D721Med (cell line): ENCODE results near the gene SOWAHB.

ENCODE experiments used
- DNase-seq: peaks from one replicate; pipeline ENCODE4 v3.0.0; 2011; ENCODE audit warnings: low spot score; ENCODE audit not compliant: insufficient read length
- FAIRE-seq: peaks from 2 replicates; lab custom pipeline; 2011; peaks lifted over from hg19 to GRCh38; lab: Jason Lieb, UNC
- TF ChIP-seq, protein P1 (sequence below): IDR thresholded peaks from 2 replicates; pipeline ENCODE4 v1.5.1; 2012; ENCODE audit warnings: mild to moderate bottlenecking, control low read depth; ENCODE audit not compliant: insufficient read depth; ENCODE audit errors: missing control alignments

The SOWAHB gene

DNA sequence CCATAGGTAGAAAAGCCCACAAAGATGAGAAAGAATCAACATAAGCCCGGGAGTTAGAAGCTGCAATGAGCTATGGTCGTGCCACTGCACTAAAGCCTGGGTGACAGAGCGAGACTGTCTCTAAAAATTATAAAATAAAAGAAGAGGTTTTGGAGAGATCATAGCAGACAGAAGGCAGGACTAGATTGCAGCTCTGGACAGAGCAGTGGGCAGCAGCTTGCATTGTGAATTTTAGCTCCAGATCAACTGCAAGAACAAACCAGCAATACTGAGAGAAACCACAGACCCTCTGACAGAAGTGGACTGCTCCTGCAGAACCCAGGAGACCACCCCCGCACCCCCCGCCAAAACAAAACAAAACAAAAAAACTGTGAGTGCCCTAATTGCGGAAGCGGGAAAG, 30.6 kb downstream of the SOWAHB start:
- TF ChIP-seq, protein P1, sequence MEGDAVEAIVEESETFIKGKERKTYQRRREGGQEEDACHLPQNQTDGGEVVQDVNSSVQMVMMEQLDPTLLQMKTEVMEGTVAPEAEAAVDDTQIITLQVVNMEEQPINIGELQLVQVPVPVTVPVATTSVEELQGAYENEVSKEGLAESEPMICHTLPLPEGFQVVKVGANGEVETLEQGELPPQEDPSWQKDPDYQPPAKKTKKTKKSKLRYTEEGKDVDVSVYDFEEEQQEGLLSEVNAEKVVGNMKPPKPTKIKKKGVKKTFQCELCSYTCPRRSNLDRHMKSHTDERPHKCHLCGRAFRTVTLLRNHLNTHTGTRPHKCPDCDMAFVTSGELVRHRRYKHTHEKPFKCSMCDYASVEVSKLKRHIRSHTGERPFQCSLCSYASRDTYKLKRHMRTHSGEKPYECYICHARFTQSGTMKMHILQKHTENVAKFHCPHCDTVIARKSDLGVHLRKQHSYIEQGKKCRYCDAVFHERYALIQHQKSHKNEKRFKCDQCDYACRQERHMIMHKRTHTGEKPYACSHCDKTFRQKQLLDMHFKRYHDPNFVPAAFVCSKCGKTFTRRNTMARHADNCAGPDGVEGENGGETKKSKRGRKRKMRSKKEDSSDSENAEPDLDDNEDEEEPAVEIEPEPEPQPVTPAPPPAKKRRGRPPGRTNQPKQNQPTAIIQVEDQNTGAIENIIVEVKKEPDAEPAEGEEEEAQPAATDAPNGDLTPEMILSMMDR = no peak
- no peak for FAIRE-seq
- no peak for DNase-seq

DNA sequence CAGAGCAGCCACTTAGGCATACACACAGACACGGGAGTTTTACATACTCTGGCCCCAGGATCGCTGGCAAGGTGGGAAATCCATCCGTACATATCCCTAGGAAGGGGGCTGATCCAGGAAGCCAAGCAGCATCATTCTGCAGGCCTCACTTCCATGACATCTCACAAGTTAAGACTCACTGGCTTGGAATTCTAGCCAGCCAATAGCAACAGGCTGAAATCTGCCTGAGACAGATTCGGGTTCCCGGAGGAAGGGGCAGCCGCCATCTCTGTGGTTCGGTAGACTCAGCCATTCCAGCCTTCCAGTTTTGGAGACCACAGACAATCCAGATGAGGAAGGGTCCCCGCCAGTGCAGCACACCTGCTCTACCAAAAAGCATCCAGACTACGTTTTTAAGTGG, 31.3 kb downstream of the SOWAHB start:
- TF ChIP-seq, protein P1 = no peak
- FAIRE-seq (no peak), DNase-seq (no peak)

DNA sequence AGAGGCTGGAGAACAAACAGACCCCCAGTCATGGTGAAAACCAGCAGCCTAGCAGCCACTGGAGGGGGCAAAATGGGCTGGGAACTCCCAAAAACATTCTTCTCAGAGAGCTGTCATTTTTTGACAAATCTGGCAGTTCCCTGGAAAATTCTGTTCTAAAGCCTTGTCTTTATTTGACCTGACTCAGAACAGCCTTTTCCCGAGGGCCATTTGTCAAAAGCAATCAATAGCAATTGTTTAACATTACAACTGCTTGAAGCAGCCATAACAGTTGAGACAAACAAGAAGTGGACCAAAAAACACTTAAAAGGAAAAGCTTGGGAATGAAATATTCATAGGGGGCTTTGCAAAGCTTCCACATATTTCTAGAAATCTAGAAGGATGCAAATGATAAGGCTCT, 39.6 kb downstream of the SOWAHB start:
- DNase-seq (no peak), FAIRE-seq (no peak)
- TF ChIP-seq, protein P1 = no peak

DNA sequence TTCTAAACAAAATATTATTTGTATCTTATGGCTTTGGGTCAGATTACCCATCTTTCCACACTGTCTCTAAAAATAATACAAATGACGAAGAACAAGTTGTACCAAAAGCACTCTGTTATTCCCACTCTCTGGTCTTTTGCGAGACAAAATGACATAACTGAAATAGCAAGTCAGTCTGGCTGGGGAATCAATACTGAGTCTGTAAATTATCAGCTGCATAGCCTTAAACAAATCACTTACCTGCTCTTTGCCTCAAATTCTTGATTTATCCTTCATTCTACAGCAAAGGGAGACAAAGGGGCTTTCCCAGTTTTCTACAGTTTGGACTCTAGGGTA, 40.9 kb downstream of the SOWAHB start:
- TF ChIP-seq, protein P1 = no peak
- no peak for DNase-seq
- no peak for FAIRE-seq

GRCh38 chr4:76856243-76857073, 41.5 kb downstream of the SOWAHB start:
- FAIRE-seq = no peak
- DNase-seq = no peak
- TF ChIP-seq, protein P1 = no peak

- TF ChIP-seq, protein P1 = no peak
- FAIRE-seq (no peak), DNase-seq (no peak)
Measured at GRCh38 chr4:76854858-76855257, 43.1 kb downstream of the SOWAHB start.

DNA sequence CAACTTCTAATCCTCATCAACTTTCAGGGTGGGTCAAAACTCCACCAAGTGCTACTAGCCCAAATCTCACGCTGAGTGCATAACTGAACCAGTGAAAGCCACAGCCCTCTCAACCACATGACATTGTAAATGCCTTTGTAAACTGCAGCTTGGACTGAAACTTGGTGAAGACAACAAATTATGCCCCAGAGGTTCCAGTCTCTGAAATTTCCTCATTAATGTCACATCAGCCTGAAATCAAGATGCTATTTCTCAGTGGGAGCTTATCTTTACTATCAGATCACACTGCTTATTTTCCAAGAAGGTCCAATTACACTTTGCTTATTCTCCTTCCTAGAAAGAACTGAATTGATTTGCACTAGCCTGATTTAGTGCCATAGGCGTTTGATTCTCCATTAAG, 46.6 kb downstream of the SOWAHB start:
- no peak for FAIRE-seq
- DNase-seq = no peak
- TF ChIP-seq, protein P1 = no peak
